Astrocyte of the spinal cord (primary cell): ENCODE results near the gene FEM1C.

Experiments
- DNase-seq: peaks from one replicate; pipeline ENCODE4 v3.0.0; 2011; ENCODE audit warnings: low read depth, low spot score
- H3K4me3 ChIP-seq: 2 replicates; pipeline ENCODE4 v1.5.1; 2011; ENCODE audit warnings: low read depth, mild to moderate bottlenecking, low read length, moderate library complexity
- CTCF ChIP-seq: IDR thresholded peaks from 2 replicates; pipeline ENCODE4 v1.5.1; 2012; ENCODE audit warnings: low read depth, mild to moderate bottlenecking, low read length, inconsistent platforms
- in situ Hi-C: cut with HindIII; loops from 2 replicates; pipeline ENCODE4 v1.10.0; 2017; ENCODE audit warnings: low sequenced_read_pairs

FEM1C gene

DNA sequence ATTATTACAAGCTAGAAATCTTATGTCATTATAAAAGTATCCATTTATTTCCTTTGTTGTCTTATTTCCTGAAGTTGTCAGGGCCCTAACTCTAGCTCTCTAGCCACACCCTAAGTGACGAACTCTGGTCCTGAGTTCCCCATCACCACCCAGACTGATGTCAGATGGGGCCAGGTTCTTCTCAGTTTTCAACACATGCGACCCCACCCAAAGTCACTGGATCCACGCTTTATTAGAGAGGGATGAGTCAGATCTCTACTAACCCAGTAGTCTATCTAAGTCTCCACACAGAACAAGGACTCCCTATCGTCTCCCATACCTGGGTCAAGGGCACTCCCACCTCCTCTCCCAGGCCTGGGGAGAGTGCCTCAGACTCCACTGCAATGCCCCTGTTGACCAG lies 6.8 kb upstream of the FEM1C start:
- H3K4me3 ChIP-seq = no peak overlapping the region
- in situ Hi-C loops = no loop called here
- no peak for TF ChIP-seq CTCF
- no peak for DNase-seq

- in situ Hi-C loops = no loop called here
- TF ChIP-seq CTCF = peak; percentile 47
- H3K4me3 ChIP-seq = no peak overlapping the region
- no peak for DNase-seq
These were observed 4.6 kb upstream of the FEM1C start for GRCh38 chr5:115549154-115549553.

- in situ Hi-C loops = no loop called here
- DNase-seq = no peak
- no peak for TF ChIP-seq CTCF
These were observed 4.1 kb upstream of the FEM1C start for GRCh38 chr5:115548683-115549082.

DNA sequence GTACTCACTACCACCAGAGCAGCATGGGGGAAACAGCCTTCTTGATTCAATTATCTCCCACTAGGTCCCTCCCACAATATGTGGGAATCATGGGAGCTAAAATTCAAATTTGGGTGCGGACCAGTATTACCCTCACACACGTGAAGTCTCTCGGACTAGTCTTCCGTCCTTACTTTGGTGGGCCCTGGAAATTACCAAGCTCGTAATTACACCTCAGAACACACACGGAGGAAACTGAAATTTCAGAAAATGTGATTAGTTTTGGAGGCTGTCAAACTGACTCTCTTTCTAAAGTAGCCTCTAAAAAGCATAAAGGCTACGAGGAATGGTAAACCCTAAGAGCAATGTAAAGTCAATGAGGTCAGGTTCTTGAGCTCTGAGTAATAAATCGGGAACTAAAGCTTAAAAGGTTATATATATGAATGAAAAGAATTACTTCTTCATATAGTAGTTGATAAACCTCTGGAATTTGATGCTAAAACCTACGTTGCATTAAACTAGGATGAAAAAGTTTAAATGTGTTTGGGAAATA lies 842 bp upstream of the FEM1C start:
- no peak overlapping the region for H3K4me3 ChIP-seq
- in situ Hi-C loops = no loop called here
- TF ChIP-seq CTCF = no peak
- no peak for DNase-seq

More at GRCh38 chr5:115548683-115549082, 4.1 kb upstream of the FEM1C start:
- H3K4me3 ChIP-seq = no peak overlapping the region

DNA sequence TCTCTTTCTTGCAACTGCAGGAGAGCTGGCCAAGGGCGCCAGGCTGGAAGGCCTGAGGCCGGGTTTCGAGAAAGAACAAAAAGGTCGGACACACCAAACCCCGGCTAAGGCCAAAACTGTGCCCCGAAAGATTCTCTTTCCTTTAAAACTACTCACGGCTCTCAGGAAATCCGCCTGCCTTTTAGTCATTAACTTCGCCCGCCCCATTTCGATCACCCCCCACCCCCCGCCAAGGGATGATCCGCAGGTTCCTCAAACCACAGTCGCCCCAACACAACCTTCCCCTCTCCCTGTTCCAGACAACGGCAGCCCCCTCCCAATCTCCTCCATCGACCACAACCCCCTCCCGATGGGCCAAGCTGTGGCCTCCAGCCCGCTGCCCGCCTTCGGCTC lies 536 bp downstream of the FEM1C start:
- TF ChIP-seq CTCF = no peak
- in situ Hi-C loops = no loop called here
- peak; percentile 67 for DNase-seq
- H3K4me3 ChIP-seq = peak overlapping the region; percentile 85

DNA sequence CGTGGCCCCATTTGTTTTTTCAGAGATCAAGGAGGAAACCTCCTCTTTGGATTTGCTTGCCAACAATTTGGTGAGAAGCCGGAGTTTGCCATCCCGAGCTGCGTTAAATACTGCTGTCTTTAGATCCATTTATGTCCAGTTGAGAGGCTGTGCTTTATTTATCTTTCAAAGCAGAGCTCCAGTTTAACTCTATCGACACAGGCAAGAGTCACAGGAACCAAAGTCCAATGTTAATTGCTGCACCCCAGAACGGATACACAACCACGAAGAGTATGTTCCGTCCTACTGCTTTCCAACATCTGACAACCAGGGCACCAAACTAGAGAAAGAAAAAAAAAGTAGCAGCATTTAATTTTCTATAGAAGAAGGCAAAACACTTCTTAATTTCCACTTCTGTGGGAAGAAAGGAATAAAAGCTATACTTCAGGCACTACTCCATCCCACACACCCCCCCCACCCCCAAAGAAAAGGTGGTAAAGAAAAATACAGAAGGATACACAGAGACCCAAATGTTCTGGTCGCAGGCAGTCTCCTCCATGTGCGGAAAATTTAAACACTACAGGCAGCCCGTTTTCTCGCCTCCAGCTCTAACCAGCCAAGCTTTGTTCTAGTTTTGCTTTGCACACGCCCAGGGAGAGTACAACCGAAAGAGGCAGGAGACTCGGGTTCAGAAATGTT lies 1.1 kb downstream of the FEM1C start:
- no peak for DNase-seq
- TF ChIP-seq CTCF = no peak
- in situ Hi-C loops = no loop called here

More for the DNA sequence above, 1.1 kb downstream of the FEM1C start:
- H3K4me3 ChIP-seq = peak overlapping the region; percentile 85
